ENCODE data around the gene AP1S1.

- TF ChIP-seq MAX (IDR thresholded peaks at IDR 0.05; ENCODE audit: low read depth, low read length), result no peak
- TF ChIP-seq CTCF (IDR thresholded peaks at IDR 0.05; ENCODE audit: low read depth, low read length), result no peak
Measured at GRCh38 chr7:101164071-101164840, 10.0 kb downstream of the AP1S1 start.

Data from NB4 (cell line).